H9 (cell line): Measurements from ENCODE around the gene PLN. TPM values are rescaled to one million over a fixed set of nuclear protein-coding genes. Genes with fewer than 3 reads are reported as not detected.

ENCODE experiments used
- DNase-seq: peaks from one replicate; pipeline ENCODE4 v3.0.0-alpha.2; 2017
- H2AFZ ChIP-seq: one replicate; pipeline ENCODE4 v1.6.1; 2013; ENCODE audit warnings: mild to moderate bottlenecking, low read length, control low read depth, moderate library complexity
- H2AK5ac ChIP-seq: 2 replicates; pipeline ENCODE4 v1.6.1; 2013; ENCODE audit warnings: low read length, control low read depth, mixed read lengths; ENCODE audit not compliant: insufficient read length
- H2BK120ac ChIP-seq: one replicate; pipeline ENCODE4 v1.6.1; 2013; ENCODE audit warnings: low read depth, mild to moderate bottlenecking, low read length, control low read depth, inconsistent platforms; ENCODE audit not compliant: poor library complexity, severe bottlenecking
- H2BK12ac ChIP-seq: 2 replicates; pipeline ENCODE4 v1.6.1; 2013; ENCODE audit warnings: low read length, control low read depth, mixed read lengths, low read depth; ENCODE audit not compliant: insufficient read length
- H2BK15ac ChIP-seq: 2 replicates; pipeline ENCODE4 v1.6.1; 2013; ENCODE audit warnings: low read depth, low read length, control low read depth
- H2BK20ac ChIP-seq: one replicate; pipeline ENCODE4 v1.6.1; 2013; ENCODE audit warnings: low read depth, mild to moderate bottlenecking, low read length, control low read depth, inconsistent platforms; ENCODE audit not compliant: poor library complexity, severe bottlenecking
- H2BK5ac ChIP-seq: 2 replicates; pipeline ENCODE4 v1.6.1; 2013; ENCODE audit warnings: low read length, control low read depth, mixed read lengths; ENCODE audit not compliant: insufficient read length
- H3K14ac ChIP-seq: 2 replicates; pipeline ENCODE4 v1.6.1; 2013; ENCODE audit warnings: low read length, control low read depth; ENCODE audit not compliant: insufficient read depth
- H3K18ac ChIP-seq: 2 replicates; pipeline ENCODE4 v1.6.1; 2013; ENCODE audit warnings: low read depth, mild to moderate bottlenecking, mixed read lengths, low read length, control low read depth; ENCODE audit not compliant: insufficient read length
- H3K23ac ChIP-seq: 2 replicates; pipeline ENCODE4 v1.6.1; 2013; ENCODE audit warnings: low read length, control low read depth, mixed read lengths, low read depth; ENCODE audit not compliant: insufficient read length
- H3K23me2 ChIP-seq: 2 replicates; pipeline ENCODE4 v1.6.1; 2013; ENCODE audit warnings: low read depth, mild to moderate bottlenecking, mixed read lengths, low read length, control low read depth; ENCODE audit not compliant: insufficient read length, poor library complexity, severe bottlenecking
- H3K27ac ChIP-seq: 2 replicates; pipeline ENCODE4 v1.5.1; 2013; ENCODE audit warnings: low read length, control low read depth, mixed read lengths, low read depth; ENCODE audit not compliant: insufficient read length
- H3K27me3 ChIP-seq: 2 replicates; pipeline ENCODE4 v1.6.1; 2013; ENCODE audit warnings: low read length, control low read depth, inconsistent platforms; ENCODE audit not compliant: insufficient read depth
- H3K4ac ChIP-seq: 2 replicates; pipeline ENCODE4 v1.6.1; 2013; ENCODE audit warnings: low read depth, mild to moderate bottlenecking, control low read depth, inconsistent platforms, low read length, moderate library complexity
- H3K4me1 ChIP-seq: 2 replicates; pipeline ENCODE4 v1.6.1; 2013; ENCODE audit warnings: low read length, control low read depth, inconsistent platforms; ENCODE audit not compliant: insufficient read depth
- H3K4me2 ChIP-seq: 2 replicates; pipeline ENCODE4 v1.6.1; 2013; ENCODE audit warnings: low read length, control low read depth, mixed read lengths; ENCODE audit not compliant: insufficient read length, insufficient read depth
- H3K56ac ChIP-seq: 2 replicates; pipeline ENCODE4 v1.6.1; 2013; ENCODE audit warnings: low read depth, mild to moderate bottlenecking, mixed read lengths, low read length, control low read depth; ENCODE audit not compliant: insufficient read length
- H3K79me1 ChIP-seq: 2 replicates; pipeline ENCODE4 v1.6.1; 2013; ENCODE audit warnings: low read depth, mild to moderate bottlenecking, moderate library complexity, low read length, control low read depth, inconsistent platforms; ENCODE audit not compliant: insufficient read depth, poor library complexity, severe bottlenecking
- H3K79me2 ChIP-seq: 2 replicates; pipeline ENCODE4 v1.6.1; 2013; ENCODE audit warnings: low read length, control low read depth, inconsistent platforms; ENCODE audit not compliant: insufficient read depth
- H3K9ac ChIP-seq: 2 replicates; pipeline ENCODE4 v1.6.1; 2013; ENCODE audit warnings: low read length, control low read depth, mixed read lengths; ENCODE audit not compliant: insufficient read length; ENCODE audit errors: extremely low read depth
- H3K9me3 ChIP-seq: one replicate; pipeline ENCODE4 v1.6.1; 2013; ENCODE audit warnings: low read depth, low read length, inconsistent platforms; ENCODE audit not compliant: control insufficient read depth
- H3T11ph ChIP-seq: one replicate; pipeline ENCODE4 v1.6.1; 2013; ENCODE audit warnings: mild to moderate bottlenecking, low read length, control low read depth, inconsistent platforms
- H4K20me1 ChIP-seq: one replicate; pipeline ENCODE4 v1.6.1; 2013; ENCODE audit not compliant: control insufficient read depth, insufficient read length, insufficient read depth
- H4K5ac ChIP-seq: 2 replicates; pipeline ENCODE4 v1.6.1; 2013; ENCODE audit warnings: low read depth, mild to moderate bottlenecking, mixed read lengths, low read length, control low read depth; ENCODE audit not compliant: insufficient read length
- H4K8ac ChIP-seq: replicated peaks from 2 replicates; pipeline ENCODE4 v1.6.1; 2013; ENCODE audit warnings: low read length, control low read depth, mixed read lengths, low read depth; ENCODE audit not compliant: insufficient read length
- H4K91ac ChIP-seq: 2 replicates; pipeline ENCODE4 v1.6.1; 2013; ENCODE audit warnings: low read depth, mild to moderate bottlenecking, moderate library complexity, mixed read lengths, low read length, control low read depth; ENCODE audit not compliant: insufficient read length
- H3K27ac Mint-ChIP-seq, 3 experiments: 2 replicates in 2 of 3; 3 replicates in 1 of 3; pipeline ENCODE4 v1.8.0; 2020 to 2021; ENCODE audit warnings: mixed read lengths in 3 of 3, mild to moderate bottlenecking in 1 of 3, moderate library complexity in 1 of 3
- H3K27me3 Mint-ChIP-seq: 2 replicates; pipeline ENCODE4 v1.8.0; 2021; ENCODE audit warnings: low read depth, mild to moderate bottlenecking, moderate library complexity, mixed read lengths
- H3K36me3 Mint-ChIP-seq, 3 experiments: 2 replicates in 2 of 3; 3 replicates in 1 of 3; pipeline ENCODE4 v1.8.0; 2020 to 2021; ENCODE audit warnings: low read depth in 3 of 3, mixed read lengths in 3 of 3; ENCODE audit not compliant: insufficient read depth in 1 of 3
- H3K4me1 Mint-ChIP-seq, 2 experiments: 2 replicates each; pipeline ENCODE4 v1.8.0; 2020; ENCODE audit warnings: mixed read lengths in 2 of 2
- H3K4me3 Mint-ChIP-seq, 2 experiments: 2 replicates in 1 of 2; 3 replicates in 1 of 2; pipeline ENCODE4 v1.8.0; 2020 to 2021; ENCODE audit warnings: mild to moderate bottlenecking in 2 of 2, mixed read lengths in 2 of 2, moderate library complexity in 1 of 2
- H3K9me3 Mint-ChIP-seq, 2 experiments: 2 replicates in 1 of 2; 3 replicates in 1 of 2; pipeline ENCODE4 v1.8.0; 2020; ENCODE audit warnings: mild to moderate bottlenecking in 2 of 2, mixed read lengths in 2 of 2, moderate library complexity in 1 of 2
- WGBS: extraction: QIAGEN DNeasy Blood & Tissue Kit; methylation state at CpG from one replicate; pipeline ENCODE4 v1.1.7; 2013; ENCODE audit warnings: missing lambda C conversion rate, low lambda C conversion rate, mixed read lengths; ENCODE audit not compliant: insufficient read length; ENCODE audit errors: extremely low coverage; 5-methylcytosine and 5-hydroxymethylcytosine counted together
- total RNA-seq: library from RNA; stranded (reverse); gene quantifications from 2 replicates; pipeline ENCODE4 v1.2.1, GENCODE V29; 2021
- TF ChIP-seq, protein P1 (sequence below): fragments of 200-600 bp; sonication (generic); conservative IDR thresholded peaks from 3 replicates; pipeline ENCODE4 v1.8.0; 2021; ENCODE audit warnings: antibody characterized with exemption, mild to moderate bottlenecking

The PLN gene
- total RNA-seq, 1 experiment from 2014 or later: not detected

DNA sequence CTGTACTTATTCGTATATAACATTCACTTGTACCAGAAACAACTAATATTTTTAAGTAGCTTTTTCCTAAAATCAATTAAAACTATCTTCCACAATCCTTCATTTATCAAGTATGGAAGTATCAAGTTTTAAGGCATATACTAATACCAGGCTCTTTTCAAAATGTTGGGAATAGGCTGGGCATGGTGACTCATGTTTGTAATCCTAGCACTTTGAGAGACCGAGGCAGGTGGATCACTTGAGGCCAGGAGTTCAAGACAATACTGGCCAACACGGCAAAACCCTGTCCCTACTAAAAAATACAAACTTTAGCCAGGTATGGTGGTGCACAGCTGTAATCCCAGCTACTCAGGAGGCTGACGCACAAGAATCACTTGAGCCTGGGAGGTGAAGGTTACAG, 25.7 kb upstream of the PLN start:
- Mint-ChIP-seq H3K4me3 (no peak overlapping the region), H3K4me1 (peaks cover 7 to 8% of the 10 kb centered on the region in 2 experiments), H3K27me3 (no peaks in the 10 kb centered on the region), H3K27ac (no peak overlapping the region), H3K9me3 (no peaks in the 10 kb centered on the region), H3K36me3 (peaks cover 0 to 3% (median 0%) of the 10 kb centered on the region in 3 experiments; a peak in 1 of 7 replicates)
- H3T11ph ChIP-seq: no peak overlapping the region
- DNase-seq: no peak
- H3K79me1 ChIP-seq: no peaks in the 10 kb centered on the region
- H4K5ac ChIP-seq: no peak overlapping the region
- TF ChIP-seq, protein P1, sequence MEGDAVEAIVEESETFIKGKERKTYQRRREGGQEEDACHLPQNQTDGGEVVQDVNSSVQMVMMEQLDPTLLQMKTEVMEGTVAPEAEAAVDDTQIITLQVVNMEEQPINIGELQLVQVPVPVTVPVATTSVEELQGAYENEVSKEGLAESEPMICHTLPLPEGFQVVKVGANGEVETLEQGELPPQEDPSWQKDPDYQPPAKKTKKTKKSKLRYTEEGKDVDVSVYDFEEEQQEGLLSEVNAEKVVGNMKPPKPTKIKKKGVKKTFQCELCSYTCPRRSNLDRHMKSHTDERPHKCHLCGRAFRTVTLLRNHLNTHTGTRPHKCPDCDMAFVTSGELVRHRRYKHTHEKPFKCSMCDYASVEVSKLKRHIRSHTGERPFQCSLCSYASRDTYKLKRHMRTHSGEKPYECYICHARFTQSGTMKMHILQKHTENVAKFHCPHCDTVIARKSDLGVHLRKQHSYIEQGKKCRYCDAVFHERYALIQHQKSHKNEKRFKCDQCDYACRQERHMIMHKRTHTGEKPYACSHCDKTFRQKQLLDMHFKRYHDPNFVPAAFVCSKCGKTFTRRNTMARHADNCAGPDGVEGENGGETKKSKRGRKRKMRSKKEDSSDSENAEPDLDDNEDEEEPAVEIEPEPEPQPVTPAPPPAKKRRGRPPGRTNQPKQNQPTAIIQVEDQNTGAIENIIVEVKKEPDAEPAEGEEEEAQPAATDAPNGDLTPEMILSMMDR: no peak
- H3K9ac ChIP-seq: no peak overlapping the region
- H3K4me2 ChIP-seq: no peak overlapping the region
- no peak overlapping the region for H2BK5ac ChIP-seq
- H2AFZ ChIP-seq: no peak overlapping the region
- no peak overlapping the region for H3K56ac ChIP-seq
- H2BK120ac ChIP-seq: no peak overlapping the region
- H3K23me2 ChIP-seq: no peaks in the 10 kb centered on the region
- H2BK20ac ChIP-seq: no peak overlapping the region
- no peaks in the 10 kb centered on the region for H3K9me3 ChIP-seq
- H4K91ac ChIP-seq: no peak overlapping the region
- no peak overlapping the region for H3K27ac ChIP-seq
- H3K18ac ChIP-seq: no peak overlapping the region
- no peaks in the 10 kb centered on the region for H4K20me1 ChIP-seq
- no peaks in the 10 kb centered on the region for H3K79me2 ChIP-seq
- no peak overlapping the region for H3K23ac ChIP-seq
- H2AK5ac ChIP-seq: no peak overlapping the region
- no peaks in the 10 kb centered on the region for H3K4me1 ChIP-seq
- H2BK15ac ChIP-seq: no peak overlapping the region
- no peak overlapping the region for H3K4ac ChIP-seq
- no peak overlapping the region for H2BK12ac ChIP-seq
- no peak overlapping the region for H3K14ac ChIP-seq
- H4K8ac ChIP-seq: no peak overlapping the region
- no peaks in the 10 kb centered on the region for H3K27me3 ChIP-seq
- no CpG with 5 or more reads among the region's 4 CpGs for WGBS
